GM19438 (cell line): ENCODE data around the gene TOPBP1.
A peak's percentile ranks its signal among the peaks of the same experiment; 100 is the strongest.
"Not testable (repeated sequence)": the region's sequence is repeated elsewhere in the genome, so short reads cannot be mapped to it uniquely, and the experiment has no call there.

ENCODE experiments used
- ATAC-seq: cut with Tn5 transposase; IDR thresholded peaks from one replicate; pipeline ENCODE4 v1.9.1; 2021; ENCODE audit warnings: low read depth; ENCODE audit not compliant: unreplicated experiment

Gene TOPBP1

DNA sequence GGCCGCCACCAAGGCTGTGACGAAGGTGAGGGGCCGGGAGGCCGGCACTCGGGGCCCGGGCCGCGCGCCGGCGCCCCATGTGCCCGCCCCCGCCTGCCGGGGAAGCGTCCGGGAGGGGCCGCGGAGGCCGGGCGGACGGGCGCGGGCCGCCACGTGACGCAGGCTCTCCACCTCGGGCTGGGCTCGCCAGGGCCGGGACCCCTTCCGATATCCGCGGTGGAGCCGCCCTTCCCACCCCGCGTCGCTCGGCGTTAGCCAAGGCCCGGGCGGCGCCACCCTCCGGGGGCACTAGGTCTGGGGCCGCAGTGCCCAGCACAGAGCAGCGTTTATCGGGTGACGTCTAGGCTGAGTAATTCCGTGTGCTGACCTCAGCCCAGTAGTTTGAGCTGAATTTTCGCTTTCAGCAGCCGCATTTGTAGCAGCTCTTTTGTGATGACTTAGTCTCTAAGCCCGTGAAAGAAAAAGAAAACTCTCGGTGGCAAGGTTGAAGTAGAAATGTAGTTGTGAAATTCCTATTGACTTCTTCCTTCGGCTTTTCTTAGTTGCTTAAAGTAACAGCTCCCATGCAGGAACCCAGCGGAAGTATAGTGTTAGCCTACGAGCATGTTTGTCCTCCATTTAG, 87.4 kb downstream of the TOPBP1 start:
- peak; percentile 17 for ATAC-seq

GRCh38 chr3:133573629-133574194, 88.0 kb downstream of the TOPBP1 start, which contains the start of gene CDV3:
Gene CDV3 (plus strand): TSS chr3:133573686. CDS start chr3:133574045, 359 bp downstream.
- ATAC-seq: peak; percentile 15

- ATAC-seq: peak; percentile 73
These were observed 88.6 kb downstream of the TOPBP1 start for GRCh38 chr3:133573054-133573628.

DNA sequence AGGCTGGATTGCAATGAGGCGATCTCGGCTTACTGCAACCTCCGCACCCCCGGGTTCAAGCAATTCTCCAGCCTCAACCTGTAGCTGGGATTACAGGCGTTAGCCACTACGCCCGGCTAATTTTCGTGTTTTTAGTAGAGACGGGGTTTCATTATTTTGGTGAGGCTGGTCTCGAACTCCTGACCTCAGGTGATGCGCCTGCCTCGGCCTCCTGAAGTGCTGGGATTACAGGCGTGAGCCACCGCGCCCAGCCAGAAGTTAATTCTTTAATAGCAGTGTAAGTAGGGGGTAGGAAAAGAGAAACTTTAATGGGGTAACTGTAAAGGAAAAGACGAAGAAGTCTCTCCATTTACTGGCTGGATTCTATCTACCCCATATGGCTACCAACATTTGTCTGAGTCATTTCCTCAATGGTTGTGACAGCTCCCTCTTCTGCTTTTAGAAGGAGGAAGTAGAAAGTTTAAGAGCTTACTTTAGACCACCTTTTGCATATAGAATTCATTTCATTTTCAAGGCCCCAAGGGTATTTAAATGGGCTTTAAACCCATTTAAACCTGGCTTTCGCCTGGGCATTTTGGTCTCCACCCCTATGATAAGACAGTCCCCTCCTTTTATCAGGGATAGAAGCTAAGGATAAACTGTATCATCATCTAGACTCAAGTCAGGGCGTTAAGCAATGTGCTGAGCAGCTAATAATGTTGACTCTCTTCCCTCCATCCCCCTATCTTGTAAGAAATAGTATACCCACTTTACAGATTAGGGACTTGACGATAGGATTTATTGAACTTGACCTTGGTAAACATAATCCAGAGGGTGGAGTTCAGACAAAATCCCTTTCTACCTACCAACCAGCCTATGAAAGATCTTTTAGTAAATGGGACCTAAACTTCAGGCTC, 89.3 kb downstream of the TOPBP1 start:
- peak; percentile 17 for ATAC-seq

DNA sequence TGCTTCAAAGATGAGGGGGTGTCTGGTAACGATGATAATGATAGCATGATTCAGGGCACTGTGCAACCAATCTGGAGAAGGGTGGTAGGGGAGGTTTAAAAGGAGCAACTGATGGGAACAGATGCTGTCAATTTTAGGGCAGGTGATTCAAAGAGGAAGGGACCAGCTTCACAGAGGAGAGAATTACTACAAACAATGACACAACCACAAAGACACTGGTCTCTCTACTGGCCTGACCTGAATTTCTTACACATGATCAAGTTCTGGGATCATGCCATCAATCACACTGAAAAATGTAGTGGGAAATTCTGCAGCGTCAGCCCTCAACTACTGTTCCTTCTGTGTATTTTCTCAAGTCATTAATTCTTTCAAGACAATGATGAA, 90.8 kb downstream of the TOPBP1 start:
- ATAC-seq: no peak

DNA sequence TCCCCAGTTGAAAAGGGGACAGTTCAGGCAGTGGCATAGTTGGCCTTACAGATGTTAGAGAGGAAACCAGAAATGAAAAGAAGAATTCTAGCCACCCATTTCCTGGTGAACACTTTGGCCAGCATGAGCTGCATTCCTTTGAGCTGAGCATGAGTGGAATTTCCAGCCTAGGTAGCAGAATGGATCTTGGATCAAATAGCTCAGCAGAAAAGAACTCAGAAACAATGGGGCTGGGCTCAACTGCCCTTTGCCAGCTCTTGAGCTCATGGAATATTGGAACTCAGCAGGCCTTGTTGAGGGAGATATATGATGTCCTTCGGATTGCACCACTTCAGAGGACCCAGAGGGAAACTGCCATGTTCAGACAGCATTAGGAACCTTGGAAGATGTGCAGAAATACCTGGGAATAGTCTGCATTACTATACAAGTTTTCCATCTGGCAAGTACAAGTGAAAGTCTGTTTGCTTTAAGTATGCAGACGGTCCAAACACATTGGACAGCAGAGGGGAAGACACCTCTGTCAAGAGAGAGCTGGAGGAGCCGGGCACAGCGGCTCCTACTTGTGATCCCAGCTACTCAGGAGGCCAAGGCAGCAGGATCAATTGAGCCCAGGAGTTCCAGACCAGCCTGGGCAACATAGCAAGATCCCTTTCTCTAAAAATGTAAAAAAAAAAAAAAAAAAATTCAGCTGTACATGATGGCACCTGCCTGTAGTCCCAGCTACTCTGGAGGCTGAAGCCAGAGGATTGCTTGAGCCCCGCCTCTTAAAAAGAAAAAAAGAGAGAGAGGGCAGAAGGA, 91.4 kb downstream of the TOPBP1 start:
- ATAC-seq: no peak

- ATAC-seq: no peak
These were observed 93.3 kb downstream of the TOPBP1 start for GRCh38 chr3:133568294-133569014.

DNA sequence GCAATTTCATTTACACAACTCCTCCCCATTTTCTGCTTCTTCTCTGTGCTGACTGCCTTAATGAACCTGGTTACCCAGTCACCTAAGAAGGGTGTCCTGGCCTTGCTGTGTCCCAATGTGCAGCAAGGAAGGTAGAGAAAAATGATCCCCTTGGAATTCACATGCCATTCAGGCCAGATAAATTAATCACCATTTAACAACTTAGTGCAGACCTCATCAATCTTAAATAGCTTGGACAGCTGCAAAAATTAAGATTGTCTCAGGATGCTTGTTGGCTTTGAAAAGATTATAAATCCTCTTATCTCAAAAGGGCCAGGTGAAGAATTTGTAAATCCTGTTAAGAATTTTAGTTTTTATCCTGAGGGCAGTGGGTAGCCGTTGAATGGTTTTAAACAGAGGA, 97.9 kb downstream of the TOPBP1 start:
- ATAC-seq: no peak

DNA sequence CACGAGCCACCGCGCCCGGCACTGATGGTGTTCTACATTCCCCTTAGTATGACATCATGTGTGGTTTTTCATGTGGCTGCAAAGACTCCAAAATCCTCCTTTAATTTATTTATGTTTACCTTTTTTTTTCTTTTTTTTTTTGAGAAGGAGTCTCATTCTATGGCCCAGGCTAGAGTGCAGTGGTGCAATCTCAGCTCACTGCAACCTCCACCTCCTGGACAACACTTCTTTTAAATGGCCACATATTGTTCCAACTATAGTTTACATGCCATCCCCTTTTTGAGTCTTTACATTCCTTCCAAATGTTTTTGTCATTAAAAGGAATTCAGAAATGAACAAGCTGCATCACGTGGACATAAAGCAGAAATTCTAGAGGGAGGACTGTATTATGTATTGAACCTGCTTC, 98.6 kb downstream of the TOPBP1 start:
- ATAC-seq: no peak

GRCh38 chr3:133562376-133562775, 99.4 kb downstream of the TOPBP1 start:
- ATAC-seq: no peak

- no peak for ATAC-seq
These were observed 100.1 kb downstream of the TOPBP1 start for GRCh38 chr3:133561679-133562078.

DNA sequence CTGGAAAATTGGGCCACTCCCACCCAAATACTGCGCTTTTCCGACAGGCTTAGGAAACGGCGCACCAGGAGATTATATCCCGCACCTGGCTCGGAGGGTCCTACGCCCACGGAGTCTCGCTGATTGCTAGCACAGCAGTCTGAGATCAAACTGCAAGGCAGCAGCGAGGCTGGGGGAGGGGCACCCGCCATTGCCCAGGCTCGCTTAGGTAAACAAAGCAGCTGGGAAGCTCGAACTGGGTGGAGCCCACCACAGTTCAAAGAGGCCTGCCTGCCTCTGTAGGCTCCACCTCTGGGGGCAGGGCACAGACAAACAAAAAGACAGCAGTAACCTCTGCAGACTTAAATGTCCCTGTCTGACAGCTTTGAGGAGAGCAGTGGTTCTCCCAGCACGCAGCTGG, 110.2 kb downstream of the TOPBP1 start:
- ATAC-seq: not testable (repeated sequence)
